Neuronal stem cell (in vitro differentiated cells): Measurements from ENCODE around the gene HUS1.
"Not testable (repeated sequence)": the region's sequence is repeated elsewhere in the genome, so short reads cannot be mapped to it uniquely, and the experiment has no call there.

Experiments used
- DNase-seq: peaks from one replicate; pipeline ENCODE4 v3.0.0-alpha.2; 2013; ENCODE audit warnings: low spot score
- H2AFZ ChIP-seq: one replicate; pipeline ENCODE4 v1.6.1; 2013; ENCODE audit warnings: mild to moderate bottlenecking, low read length, inconsistent platforms
- H2AK5ac ChIP-seq: 2 replicates; pipeline ENCODE4 v1.6.1; 2013; ENCODE audit warnings: low read depth, mild to moderate bottlenecking, inconsistent platforms, low read length, moderate library complexity, mixed read lengths
- H2BK120ac ChIP-seq: 2 replicates; pipeline ENCODE4 v1.6.1; 2013; ENCODE audit warnings: low read depth, mild to moderate bottlenecking, inconsistent platforms, low read length, moderate library complexity, mixed read lengths
- H2BK12ac ChIP-seq: one replicate; pipeline ENCODE4 v1.6.1; 2013; ENCODE audit warnings: low read length, inconsistent platforms
- H2BK15ac ChIP-seq: 2 replicates; pipeline ENCODE4 v1.6.1; 2013; ENCODE audit warnings: mild to moderate bottlenecking, low read length, inconsistent platforms, mixed read lengths
- H2BK5ac ChIP-seq: one replicate; pipeline ENCODE4 v1.6.1; 2013; ENCODE audit warnings: inconsistent platforms, mild to moderate bottlenecking, low read length, moderate library complexity
- H3K14ac ChIP-seq: one replicate; pipeline ENCODE4 v1.6.1; 2013; ENCODE audit warnings: low read length, inconsistent platforms
- H3K18ac ChIP-seq: 2 replicates; pipeline ENCODE4 v1.6.1; 2013; ENCODE audit warnings: low read length, inconsistent platforms
- H3K23ac ChIP-seq: 2 replicates; pipeline ENCODE4 v1.6.1; 2013; ENCODE audit warnings: low read depth, mild to moderate bottlenecking, mixed read lengths, low read length, inconsistent platforms; ENCODE audit not compliant: poor library complexity
- H3K27ac ChIP-seq: replicated peaks from 3 replicates; pipeline ENCODE4 v1.5.1; 2013; ENCODE audit warnings: low read length, inconsistent platforms
- H3K27me3 ChIP-seq, 3 experiments: 2 replicates each; pipeline ENCODE4 v1.6.1; 2013; ENCODE audit warnings: low read length in 3 of 3, mild to moderate bottlenecking in 2 of 3, inconsistent platforms in 1 of 3, low read depth in 1 of 3, mixed read lengths in 1 of 3, moderate library complexity in 1 of 3; ENCODE audit not compliant: control insufficient read depth in 3 of 3, insufficient read depth in 3 of 3
- H3K36me3 ChIP-seq, 2 donors: replicated peaks in 1 of 2; 2 replicates each; pipeline ENCODE4 v1.6.1; 2013; ENCODE audit warnings: low read length in 2 of 2; ENCODE audit not compliant: control insufficient read depth in 2 of 2, insufficient read depth in 2 of 2
- H3K4ac ChIP-seq: 2 replicates; pipeline ENCODE4 v1.6.1; 2013; ENCODE audit warnings: inconsistent platforms, mild to moderate bottlenecking, low read length, moderate library complexity
- H3K4me1 ChIP-seq, 2 donors: 1 replicate in 1 of 2; 2 replicates in 1 of 2; pipeline ENCODE4 v1.6.1; 2013; ENCODE audit warnings: low read length in 2 of 2, low read depth in 1 of 2; ENCODE audit not compliant: control insufficient read depth in 2 of 2, insufficient read depth in 1 of 2
- H3K4me2 ChIP-seq: one replicate; pipeline ENCODE4 v1.6.1; 2013; ENCODE audit warnings: mild to moderate bottlenecking, low read length, inconsistent platforms; ENCODE audit not compliant: insufficient read depth, poor library complexity, severe bottlenecking
- H3K4me3 ChIP-seq, 2 donors: 2 replicates each; pipeline ENCODE4 v1.5.1; 2013; ENCODE audit warnings: low read length in 2 of 2, mild to moderate bottlenecking in 2 of 2, inconsistent platforms in 1 of 2, moderate library complexity in 1 of 2
- H3K79me1 ChIP-seq: one replicate; pipeline ENCODE4 v1.6.1; 2013; ENCODE audit warnings: low read depth, mild to moderate bottlenecking, inconsistent platforms, low read length, moderate library complexity
- H3K9ac ChIP-seq: one replicate; pipeline ENCODE4 v1.6.1; 2013; ENCODE audit warnings: mild to moderate bottlenecking, low read depth, low read length, inconsistent platforms; ENCODE audit not compliant: poor library complexity
- H3K9me3 ChIP-seq, 2 donors: replicated peaks in 1 of 2; 2 replicates each; pipeline versions ENCODE3 to v1.6.1; 2013; ENCODE audit warnings: low read length in 2 of 2, mild to moderate bottlenecking in 2 of 2, inconsistent platforms in 1 of 2, low read depth in 1 of 2, mixed read lengths in 1 of 2, moderate library complexity in 1 of 2; ENCODE audit not compliant: control insufficient read depth in 2 of 2, insufficient read depth in 1 of 2
- H4K8ac ChIP-seq: one replicate; pipeline ENCODE4 v1.6.1; 2013; ENCODE audit warnings: low read depth, mild to moderate bottlenecking, inconsistent platforms, low read length, moderate library complexity
- H4K91ac ChIP-seq: one replicate; pipeline ENCODE4 v1.6.1; 2013; ENCODE audit warnings: low read length, low read depth, mild to moderate bottlenecking, inconsistent platforms; ENCODE audit not compliant: poor library complexity
- WGBS, 2 donors: extraction: QIAGEN DNeasy Blood & Tissue Kit; methylation state at CpG; one replicate each; pipeline ENCODE4 v1.1.7; 2013; ENCODE audit warnings: missing lambda C conversion rate in 2 of 2, mixed read lengths in 1 of 2; ENCODE audit not compliant: insufficient read length in 2 of 2, insufficient replicate concordance in 1 of 2; ENCODE audit errors: extremely low coverage in 2 of 2; 5-methylcytosine and 5-hydroxymethylcytosine counted together

Gene HUS1

DNA sequence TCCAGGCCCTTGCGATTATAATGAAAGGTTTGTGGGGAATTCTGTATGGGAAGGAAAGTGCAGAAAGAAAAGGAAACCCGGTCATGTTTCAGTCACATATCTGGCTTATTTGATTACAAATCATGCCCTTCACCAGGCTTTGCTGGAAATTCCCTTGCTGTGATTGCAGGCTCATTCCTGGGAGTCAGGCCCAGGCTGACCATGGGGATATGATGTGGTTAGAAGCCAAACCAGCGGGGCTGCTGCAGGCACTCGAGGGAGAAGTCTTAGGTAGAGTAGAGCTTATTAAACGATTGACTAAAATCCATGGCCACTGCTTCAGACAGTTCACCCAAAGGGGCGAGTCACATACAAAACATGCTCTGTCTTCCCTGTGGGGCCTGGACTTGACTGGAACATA is 47.4 kb downstream of the HUS1 start:
- Histone ChIP-seq H3K14ac (no peak overlapping the region), H3K4ac (no peak overlapping the region), H2BK12ac (no peak overlapping the region), H3K9ac (no peak overlapping the region), H3K79me1 (no peaks in the 10 kb centered on the region), H3K36me3 (no peaks in the 10 kb centered on the region), H3K23ac (no peak overlapping the region), H3K4me1 (peaks cover 8 to 11% of the 10 kb centered on the region in 2 donors), H3K4me2 (no peak overlapping the region), H2AFZ (no peak overlapping the region), H3K9me3 (no peaks in the 10 kb centered on the region), H2BK15ac (peak overlapping the region; percentile 4), H3K27ac (no peak overlapping the region), H4K8ac (no peak overlapping the region), H2BK5ac (no peak overlapping the region), H3K18ac (no peak overlapping the region), H3K27me3 (peaks cover 0 to 16% (median 0%) of the 10 kb centered on the region in 3 experiments), H2BK120ac (no peak overlapping the region), H2AK5ac (no peak overlapping the region), H4K91ac (no peak overlapping the region), H3K4me3 (no peak overlapping the region)
- DNase-seq = no peak
- whole genome bisulfite sequencing, 2 donors = no CpG with 5 or more reads among the region's 6 CpGs

GRCh38 chr7:47931005-47932004 is 48.1 kb downstream of the HUS1 start:
- Histone ChIP-seq H3K27me3 (peaks cover 0 to 16% (median 0%) of the 10 kb centered on the region in 3 experiments), H3K27ac (no peak overlapping the region), H2BK120ac (no peak overlapping the region), H3K4me2 (no peak overlapping the region), H4K8ac (no peak overlapping the region), H2BK15ac (no peak overlapping the region), H4K91ac (no peak overlapping the region), H3K23ac (no peak overlapping the region), H2BK12ac (no peak overlapping the region), H3K14ac (peak overlapping the region; percentile 0), H3K36me3 (no peaks in the 10 kb centered on the region), H3K9ac (no peak overlapping the region), H2AFZ (no peak overlapping the region), H3K4ac (no peak overlapping the region), H3K4me3 (no peak overlapping the region), H3K9me3 (no peaks in the 10 kb centered on the region), H3K79me1 (no peaks in the 10 kb centered on the region), H3K4me1 (peaks cover 5 to 8% of the 10 kb centered on the region in 2 donors), H2BK5ac (no peak overlapping the region), H3K18ac (no peak overlapping the region), H2AK5ac (no peak overlapping the region)
- no peak for DNase-seq
- no CpG with 5 or more reads among the region's 18 CpGs for WGBS, 2 donors

- no peak overlapping the region for H2BK15ac ChIP-seq
- no peaks in the 10 kb centered on the region for H3K4me1 ChIP-seq
- H2AK5ac ChIP-seq = no peak overlapping the region
- H3K23ac ChIP-seq = no peak overlapping the region
- H3K4ac ChIP-seq = no peak overlapping the region
- DNase-seq = no peak
- no peak overlapping the region for H2BK5ac ChIP-seq
- no CpG with 5 or more reads among the region's 2 CpGs for WGBS, 2 donors
- H3K27me3 ChIP-seq = peaks cover 0 to 11% (median 0%) of the 10 kb centered on the region in 3 experiments
- H3K14ac ChIP-seq = no peak overlapping the region
- no peak overlapping the region for H3K27ac ChIP-seq
- no peak overlapping the region for H3K18ac ChIP-seq
- no peak overlapping the region for H3K4me3 ChIP-seq
- no peak overlapping the region for H2BK12ac ChIP-seq
- H3K9me3 ChIP-seq = no peaks in the 10 kb centered on the region
- no peak overlapping the region for H4K91ac ChIP-seq
- no peak overlapping the region for H3K4me2 ChIP-seq
- H3K9ac ChIP-seq = no peak overlapping the region
- no peaks in the 10 kb centered on the region for H3K36me3 ChIP-seq
- H2BK120ac ChIP-seq = no peak overlapping the region
- no peak overlapping the region for H2AFZ ChIP-seq
- no peak overlapping the region for H4K8ac ChIP-seq
- no peaks in the 10 kb centered on the region for H3K79me1 ChIP-seq
Measured at GRCh38 chr7:47924266-47924665, 55.1 kb downstream of the HUS1 start.

- H2BK5ac ChIP-seq, H3K27me3 ChIP-seq, H2BK120ac ChIP-seq, H4K8ac ChIP-seq, H3K79me1 ChIP-seq, H3K4me1 ChIP-seq, H3K4ac ChIP-seq, H3K27ac ChIP-seq, H2BK12ac ChIP-seq, H3K18ac ChIP-seq, H3K14ac ChIP-seq, H4K91ac ChIP-seq, DNase-seq, H2BK15ac ChIP-seq, H3K23ac ChIP-seq, H3K36me3 ChIP-seq, H2AK5ac ChIP-seq, H3K9ac ChIP-seq, H3K4me2 ChIP-seq, H2AFZ ChIP-seq, H3K4me3 ChIP-seq, H3K9me3 ChIP-seq: not testable (repeated sequence)
- WGBS, 2 donors = no CpG with 5 or more reads among the region's 8 CpGs
Measured at GRCh38 chr7:47923081-47923875, 56.1 kb downstream of the HUS1 start.
